ENCODE data around the gene BEND5.

- TF ChIP-seq POLR2AphosphoS5 (IDR thresholded peaks at IDR 0.05) (no peak), CTCF (IDR thresholded peaks at IDR 0.05) (no peak)
Observed at GRCh38 chr1:48738356-48738755, 38.3 kb downstream of the BEND5 start.

Data from stomach (tissue), 4 donors.